CD4-positive, alpha-beta T cell treated with Interleukin-12 subunit alpha and Interleukin-12 subunit beta, for 1 hour (primary cell): ENCODE data around the gene KDM5B.

Source experiments
- DNase-seq: peaks from one replicate; pipeline ENCODE4 v3.0.0-alpha.2; 2020

Gene KDM5B

DNA sequence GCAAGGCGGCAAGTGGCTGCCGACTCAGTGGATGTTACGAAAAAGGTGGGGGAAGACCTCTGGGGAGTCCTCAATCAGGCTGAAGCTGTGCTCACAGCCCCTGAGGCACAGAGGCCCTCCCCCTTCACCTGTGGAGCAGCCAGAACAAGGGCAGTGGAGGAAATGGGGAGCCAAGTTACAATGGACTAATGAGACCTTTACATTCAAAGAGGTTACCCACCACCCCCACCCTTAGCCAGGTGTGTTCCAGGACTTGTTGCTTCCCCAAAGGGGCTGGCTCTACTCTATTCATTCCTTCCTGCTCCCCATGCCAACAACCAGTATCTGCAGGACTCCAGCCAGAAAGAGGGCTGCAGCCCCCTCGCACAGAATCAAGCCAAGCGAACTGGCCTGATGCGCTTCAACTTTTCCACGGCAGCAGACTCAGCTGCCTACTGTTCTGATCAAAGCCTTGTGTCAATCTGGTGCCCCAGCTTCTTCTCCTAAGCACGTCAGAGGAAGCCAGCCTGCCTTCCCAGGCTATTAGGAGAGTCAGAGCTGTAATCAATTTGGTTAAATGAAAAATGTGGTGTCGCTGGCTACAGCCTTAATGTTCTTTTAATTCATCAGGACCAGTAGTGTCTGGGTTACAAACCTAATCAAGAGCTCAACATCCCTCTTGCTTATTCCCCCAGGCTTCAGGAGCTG, 96.1 kb downstream of the KDM5B start:
- DNase-seq, result no peak

DNA sequence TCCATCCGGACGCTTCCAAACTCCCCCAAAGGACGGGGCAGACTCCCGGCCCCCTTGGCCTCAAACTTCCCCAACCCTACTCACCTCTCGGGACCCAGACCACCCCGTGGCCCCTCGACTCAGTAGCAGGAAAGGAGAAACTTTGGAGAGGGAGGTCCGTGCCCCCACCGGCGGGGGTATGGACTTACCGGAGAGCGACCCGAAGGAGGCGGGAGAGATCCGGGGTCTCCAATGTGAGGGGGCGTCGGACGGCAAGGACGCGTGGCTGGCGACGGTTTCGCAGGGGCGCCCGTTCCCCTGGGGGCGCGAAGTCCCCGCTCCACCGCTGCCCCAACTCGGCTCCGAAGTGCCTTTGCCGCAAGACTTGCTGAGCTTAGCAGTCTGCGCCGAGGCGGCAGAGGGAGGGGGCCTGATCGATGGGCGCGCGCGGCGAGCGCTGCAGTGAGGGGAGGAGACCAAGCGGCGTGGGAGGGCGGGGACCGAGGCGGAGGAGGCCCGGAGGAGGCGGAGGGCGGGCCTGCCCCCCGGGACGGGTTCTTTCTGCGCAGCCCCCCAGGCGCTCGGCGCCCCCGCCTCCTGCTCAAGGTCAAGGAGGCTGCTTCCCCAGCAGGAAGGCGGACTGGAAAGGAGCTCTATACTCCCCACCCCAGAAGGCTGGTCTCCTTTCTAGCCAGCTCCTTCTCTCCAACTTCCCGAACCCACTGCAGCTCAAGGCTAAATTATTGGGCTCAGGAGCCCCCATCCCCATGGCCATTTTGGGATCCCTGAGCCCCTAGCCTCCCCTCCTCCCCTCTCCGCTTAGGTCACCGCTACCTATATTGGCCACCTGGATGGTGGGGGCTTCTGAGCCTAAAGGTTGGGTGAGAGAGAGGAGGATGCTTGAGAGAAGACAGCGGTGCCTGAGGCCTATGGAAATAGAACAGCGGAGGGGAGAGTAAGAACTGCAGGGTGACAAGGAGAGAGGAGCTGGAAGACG, 97.9 kb downstream of the KDM5B start, which contains the start of gene SYT2:
SYT2 (minus strand) TSS at position 385 of the 976 bp plus-strand sequence. CDS start 104,682 bp downstream, outside the sequence.
- no peak for DNase-seq

DNA sequence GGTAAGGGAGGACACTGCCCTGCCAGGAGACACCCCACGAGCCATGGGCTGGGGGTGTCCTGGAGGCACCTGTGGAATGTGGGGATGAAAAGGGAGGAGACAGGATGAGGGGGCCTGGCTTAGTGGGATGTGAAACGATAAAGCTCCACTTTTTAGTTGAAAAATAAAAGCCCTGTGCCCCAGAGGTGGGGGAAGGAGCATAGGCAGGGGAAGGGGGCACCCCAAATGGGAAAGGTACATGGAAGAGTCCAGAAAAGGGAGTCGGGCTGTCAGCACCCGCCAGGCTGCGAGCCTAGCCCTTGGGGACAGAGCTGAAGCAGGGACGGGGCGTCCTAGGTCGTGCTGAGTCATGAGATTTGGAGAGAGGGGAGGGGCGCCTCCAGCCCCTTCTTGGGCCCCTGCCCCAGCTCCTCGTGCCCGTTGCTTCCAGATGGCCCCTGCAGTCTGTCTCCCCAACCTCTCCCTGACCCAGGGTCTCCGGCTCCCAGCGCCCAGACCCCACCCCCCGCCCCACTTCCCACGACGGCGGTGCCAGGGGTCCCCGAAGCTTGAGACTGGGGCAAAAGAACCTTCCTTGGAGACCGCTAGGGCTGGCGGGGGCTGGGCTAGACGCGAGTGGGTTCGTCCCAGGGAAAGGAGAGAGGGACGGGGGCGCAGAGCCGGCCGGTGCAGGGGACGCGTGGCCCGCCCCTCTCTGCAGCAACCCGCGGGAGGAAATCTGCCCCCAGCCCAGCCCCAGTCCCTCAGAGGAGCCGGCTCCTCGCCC, 98.8 kb downstream of the KDM5B start:
- no peak for DNase-seq

DNA sequence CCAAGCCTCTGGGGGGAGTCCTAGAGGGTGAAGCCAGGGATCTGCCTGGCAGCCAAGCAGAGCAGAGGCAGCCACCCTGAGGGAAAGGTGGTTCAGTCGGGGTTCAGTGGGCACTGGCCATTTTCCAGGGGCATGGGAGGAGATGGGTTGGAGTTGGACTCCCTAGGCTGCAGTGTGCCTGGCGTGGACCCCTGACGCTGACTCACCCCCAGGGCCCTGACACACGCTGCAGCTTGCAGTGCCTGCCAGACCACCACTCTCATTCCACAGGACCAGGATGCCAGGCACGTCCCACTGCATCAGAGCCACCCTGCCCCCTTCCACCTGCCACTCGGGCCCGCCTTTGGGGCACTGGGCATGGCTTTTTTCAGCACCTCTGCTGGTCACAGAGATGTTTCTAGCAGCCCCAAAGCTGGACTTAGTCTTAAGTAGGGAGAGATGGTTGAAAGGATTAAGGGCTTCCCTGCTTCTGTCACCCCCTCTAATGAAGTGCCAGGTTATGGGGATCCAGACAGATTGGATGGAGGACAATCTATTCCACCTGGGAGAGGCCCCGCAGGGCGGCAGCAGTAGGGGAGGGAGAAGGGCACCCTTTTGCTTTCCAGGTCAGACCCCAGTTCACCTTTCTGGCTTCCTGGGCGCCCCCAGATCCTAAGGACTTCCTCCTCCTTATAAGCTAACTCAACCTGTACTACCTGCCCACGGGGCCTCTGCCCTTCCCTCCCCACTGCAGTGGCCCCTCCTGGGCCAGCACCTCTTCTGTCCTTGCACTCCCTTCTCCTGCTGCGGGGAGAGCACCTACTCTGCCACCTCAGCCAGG, 99.6 kb downstream of the KDM5B start:
- DNase-seq, result no peak

DNA sequence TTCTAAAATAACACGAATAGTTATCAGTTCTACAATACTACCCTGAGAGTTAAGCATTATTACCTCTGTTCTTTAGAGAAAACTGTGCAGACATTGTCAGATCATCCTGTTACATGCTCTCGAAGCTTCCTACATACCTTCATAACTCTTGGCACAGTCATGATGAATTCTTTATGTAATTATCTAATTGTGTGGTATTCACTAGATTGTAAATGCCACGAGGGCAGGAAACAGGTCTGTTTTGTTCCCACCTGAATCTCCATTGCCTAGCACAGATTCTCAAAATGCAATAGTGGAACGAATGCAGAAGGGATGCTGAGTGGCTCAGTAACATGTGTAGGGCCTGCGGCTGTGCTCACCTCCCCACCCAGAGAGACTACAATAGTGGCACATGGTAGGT, 101.4 kb downstream of the KDM5B start:
- no peak for DNase-seq

DNA sequence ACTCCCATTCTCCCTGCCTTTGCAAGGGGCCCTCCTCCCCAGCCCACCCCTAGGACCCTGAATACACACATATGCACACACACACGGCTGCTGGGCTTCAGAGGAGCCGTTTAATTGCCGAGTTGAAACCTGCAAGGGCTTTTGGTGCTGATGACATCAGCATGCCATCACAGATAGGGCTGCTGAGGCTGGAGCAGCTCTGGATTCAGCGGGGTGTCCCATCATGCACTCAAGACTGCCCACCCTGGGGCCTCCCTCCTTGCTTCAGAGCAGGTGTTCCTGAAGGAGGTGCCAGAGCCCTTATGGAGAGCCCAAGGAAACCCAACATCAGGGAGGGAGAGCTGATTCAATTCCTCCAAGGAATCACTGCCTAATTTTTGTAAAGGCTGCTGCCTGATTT, 103.6 kb downstream of the KDM5B start:
- no peak for DNase-seq

DNA sequence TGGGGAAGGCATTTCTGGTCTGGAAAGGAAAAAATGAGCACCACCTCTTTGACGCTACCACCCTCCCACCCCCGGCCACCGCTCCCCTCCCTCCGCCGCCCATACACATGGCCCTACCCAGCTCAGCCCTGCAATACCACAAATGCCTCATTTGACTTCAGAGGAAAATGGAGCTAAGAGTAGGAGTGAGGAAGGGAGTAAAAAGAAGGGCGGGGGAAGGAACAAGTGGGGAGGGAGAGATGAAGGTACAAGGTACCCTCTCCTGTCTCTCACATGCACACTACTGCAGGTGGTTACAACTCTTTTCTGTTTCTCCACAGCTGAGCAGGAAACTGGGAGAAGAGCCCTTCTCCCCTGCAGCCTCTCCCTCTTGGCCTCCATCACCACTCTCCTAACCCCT, 105.0 kb downstream of the KDM5B start:
- no peak for DNase-seq

DNA sequence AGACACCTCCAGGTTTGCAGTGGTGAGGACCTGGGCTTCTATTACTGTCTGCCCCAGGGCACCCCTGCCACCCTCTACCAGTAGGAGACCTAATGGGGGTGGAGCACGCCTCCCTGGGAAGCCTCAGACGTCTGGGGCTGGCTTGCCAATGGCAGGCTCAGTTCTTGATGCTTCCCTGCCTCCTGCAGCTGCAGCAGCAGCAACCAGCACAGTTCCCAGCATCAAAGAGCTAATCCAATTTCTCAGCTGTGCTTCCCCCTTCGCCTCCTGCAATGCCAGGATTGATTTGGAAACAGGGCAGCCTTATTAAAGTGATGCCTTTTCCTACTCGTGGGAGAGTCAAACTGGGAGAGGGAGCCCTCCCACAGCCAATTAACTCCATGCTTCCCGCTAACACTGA, 106.1 kb downstream of the KDM5B start:
- no peak for DNase-seq

DNA sequence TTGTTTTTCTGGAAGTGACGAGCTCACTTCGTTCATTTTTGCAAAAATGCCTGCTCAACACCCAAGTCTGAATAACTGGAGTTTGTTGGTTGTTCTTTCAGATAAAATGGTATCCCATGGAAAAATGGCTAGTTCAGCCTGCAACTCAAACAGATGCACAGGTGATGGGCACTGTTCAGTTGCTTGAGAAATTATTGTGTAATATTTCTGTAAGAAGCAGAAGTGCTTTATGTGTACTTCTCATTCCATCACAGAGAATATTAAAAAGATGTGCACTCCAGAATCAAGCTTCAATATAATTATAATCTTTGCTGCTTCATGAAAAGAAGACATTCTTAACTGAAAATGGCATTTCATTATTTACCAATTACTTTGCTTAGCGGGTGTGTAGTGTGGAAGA, 107.0 kb downstream of the KDM5B start:
- no peak for DNase-seq

DNA sequence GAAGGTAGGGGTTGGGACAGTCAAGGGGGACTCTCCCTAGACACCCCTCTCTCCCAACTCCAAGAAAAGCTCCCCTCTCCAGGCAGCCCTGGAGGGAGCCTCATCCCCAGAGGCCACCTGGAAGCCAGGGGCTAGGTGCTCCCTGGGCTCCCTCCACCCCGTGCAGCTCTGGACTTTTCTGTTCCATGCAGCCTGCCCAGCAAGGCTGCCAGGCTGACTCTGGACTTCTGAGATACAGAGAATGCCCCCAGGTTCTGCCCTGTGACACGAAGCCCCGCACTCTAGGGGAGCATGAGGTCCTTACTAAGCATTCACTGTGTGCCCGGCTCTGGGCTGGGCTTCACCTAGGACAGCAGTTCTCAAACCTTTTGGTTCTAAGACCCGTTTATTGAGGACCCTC, 108.2 kb downstream of the KDM5B start:
- no peak for DNase-seq

DNA sequence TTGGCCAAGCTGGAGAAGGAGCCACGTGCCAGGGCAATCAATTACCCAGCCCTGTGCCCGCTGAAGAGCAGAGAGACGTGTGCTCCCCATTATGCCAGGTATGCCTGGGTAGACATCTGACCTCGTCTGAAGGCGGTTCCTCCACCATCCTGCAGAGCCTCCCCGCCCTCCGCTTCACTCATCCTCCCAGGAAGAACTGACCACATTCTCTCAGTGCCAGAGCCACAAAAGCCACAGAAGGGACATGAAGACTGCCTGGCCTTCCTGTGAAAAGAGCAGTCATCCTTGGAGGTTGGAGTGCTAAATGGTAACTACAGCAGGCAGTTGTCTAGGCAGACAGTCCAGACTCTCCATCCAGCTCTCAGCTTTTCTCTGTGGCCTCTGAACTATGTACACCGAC, 109.9 kb downstream of the KDM5B start:
- DNase-seq, result no peak

DNA sequence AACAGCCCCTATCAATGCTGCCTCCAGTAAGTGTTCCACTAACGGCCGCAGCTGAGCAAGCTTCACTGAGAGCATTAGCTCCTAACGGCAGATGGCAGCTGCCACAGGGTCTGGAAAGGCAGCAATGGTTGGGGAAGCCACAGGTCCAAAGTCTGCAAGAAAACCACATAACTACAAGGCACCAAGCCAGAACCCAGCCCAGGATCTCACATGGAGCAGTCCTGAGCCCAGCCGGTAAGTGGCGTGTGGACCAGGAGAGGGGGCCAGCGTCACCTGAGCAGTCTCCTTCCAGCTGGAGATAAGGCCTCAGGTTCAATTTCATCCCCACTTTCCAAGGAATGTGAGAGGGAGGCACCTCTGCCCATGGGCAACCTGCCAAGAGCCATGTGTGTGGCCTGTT, 111.2 kb downstream of the KDM5B start:
- DNase-seq, result no peak

DNA sequence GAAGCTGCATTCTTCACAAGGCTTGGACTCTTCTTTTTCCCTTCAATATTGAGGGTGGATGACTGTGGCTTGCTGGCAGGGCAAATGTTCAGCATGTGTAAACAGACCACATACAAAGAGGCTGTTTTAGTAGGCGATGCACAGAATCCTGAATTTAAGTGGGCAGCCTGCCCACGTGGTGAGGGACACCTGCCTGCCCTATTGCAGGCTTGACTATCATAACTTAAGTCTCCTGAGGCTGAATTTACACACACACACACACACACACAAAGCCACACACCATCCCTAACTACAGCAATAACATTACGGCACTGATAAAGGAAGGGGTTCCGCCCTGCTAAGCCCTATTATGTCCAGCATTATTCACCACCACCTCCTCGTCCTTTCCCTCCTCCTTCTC, 113.9 kb downstream of the KDM5B start:
- no peak for DNase-seq

DNA sequence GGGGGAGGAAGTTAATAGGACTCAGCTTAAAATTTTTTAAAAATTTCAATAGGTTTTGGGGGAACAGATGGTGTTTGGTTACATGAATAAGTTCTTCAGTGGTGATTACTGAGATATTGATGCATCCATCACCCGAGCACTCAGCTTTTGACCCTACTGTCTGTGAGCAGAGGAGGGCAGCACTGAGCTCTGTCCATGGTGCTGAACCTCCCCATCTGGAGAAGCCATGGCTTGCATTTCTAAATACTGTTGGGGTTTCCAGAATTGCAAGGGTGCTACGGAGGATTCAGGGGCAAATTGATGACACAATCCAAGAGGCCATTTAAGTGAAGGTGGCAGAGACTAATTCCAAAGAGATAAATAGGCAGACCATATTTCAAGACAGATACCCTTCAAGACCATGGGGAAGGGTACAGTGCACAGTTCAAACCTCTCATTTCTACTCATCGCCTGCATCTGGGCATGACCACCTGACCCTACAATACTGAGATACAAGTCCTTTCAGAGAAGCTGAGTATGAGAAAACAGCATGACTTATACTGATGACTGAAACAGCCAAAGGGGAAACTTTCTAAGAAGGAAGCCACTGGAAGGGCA, 115.2 kb downstream of the KDM5B start:
- peak; percentile 57 for DNase-seq

DNA sequence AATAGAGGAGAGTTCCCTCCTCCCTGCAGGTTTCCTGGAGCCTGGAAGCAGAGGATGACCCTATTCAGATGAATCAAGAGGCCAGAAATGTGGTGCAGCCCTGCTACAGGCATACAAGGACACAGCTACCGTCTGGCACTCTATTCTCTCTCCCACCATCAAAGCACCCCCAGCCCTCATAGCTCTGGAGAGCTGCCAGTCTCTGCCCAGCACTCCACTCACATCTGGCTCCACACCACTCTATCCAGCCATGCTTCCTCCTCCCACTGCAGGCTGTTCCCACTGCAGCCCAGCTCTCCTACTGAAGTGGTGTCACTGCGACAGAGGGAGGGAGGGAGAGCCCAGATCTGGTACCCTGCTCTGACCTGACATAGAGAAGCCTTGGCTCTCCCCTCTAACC, 116.4 kb downstream of the KDM5B start:
- DNase-seq, result no peak

DNA sequence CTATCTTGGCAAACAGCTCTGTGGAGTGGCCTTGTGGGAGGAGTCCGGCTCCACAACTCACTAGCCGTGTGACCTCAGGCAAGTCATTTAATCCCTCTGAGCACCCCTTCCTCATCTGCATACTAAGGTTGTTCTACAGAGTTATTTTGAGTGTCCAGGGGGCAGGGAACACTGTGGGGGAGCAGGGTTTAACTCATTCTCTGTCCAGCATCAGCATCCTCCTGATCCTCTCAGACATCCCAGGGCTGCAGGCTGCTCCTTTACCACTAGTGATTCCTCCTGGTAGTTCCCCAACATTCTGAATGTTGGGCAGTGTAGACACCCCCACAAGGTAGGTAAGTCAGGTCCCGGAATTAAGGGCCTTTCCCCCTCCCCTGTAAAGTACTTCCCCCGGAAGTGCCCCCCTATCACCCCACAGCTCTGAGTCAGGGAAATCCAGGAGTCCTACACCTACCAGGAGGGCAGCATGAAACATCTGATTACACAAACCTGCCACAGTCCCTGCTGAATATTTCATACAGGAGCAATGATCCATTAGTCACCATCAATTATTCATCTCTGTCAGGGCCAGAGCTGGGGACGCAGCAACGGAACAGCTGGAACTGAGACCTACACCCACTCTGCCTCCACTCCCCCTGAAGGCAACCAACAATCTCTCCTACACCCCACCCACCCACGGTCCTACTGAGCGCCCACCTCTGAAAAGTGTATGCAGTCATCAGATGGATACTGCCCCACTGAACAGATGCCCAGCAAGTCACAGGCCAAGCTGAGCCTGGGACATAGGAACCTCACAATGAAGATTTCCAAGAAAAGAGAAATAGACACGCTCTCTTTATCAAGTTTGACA, 118.5 kb downstream of the KDM5B start:
- DNase-seq, result no peak

DNA sequence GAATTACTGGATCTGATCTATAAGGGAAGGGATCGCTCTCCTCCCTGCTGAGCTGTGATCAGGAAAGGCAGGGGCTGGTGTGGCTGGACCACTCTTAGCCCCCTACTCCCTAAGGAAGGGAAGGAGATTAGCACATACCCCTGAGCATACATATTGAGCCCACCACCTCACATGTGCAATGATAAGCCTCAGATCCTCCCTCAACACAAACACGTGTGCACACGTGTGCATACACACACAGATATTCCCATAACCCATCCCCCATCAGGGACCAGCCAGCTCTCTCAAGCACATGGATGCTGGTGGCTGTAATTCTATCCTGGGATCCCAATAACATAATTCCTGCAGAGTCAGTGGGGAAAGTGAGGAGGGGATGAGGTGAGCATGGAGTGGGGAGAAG, 119.1 kb downstream of the KDM5B start:
- DNase-seq, result no peak

DNA sequence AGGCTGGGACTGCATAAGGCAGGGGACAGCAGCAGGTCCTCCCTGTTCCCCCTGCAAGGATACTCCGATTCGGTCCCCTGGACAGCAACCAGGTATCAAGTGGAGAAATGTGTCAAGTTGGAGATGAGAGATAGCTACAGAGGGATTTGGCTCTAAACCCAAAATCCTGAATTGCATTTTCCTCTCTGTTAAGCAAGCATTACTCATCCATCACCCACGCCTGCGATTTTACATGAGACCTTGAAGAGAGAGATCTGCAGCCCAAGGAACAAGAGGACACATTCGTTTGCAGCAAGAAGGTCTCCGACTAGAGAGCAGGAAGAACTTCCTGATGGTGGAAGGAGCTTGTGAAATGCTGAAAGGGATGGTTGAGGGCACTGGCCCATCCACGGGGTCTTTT, 119.8 kb downstream of the KDM5B start:
- no peak for DNase-seq

DNA sequence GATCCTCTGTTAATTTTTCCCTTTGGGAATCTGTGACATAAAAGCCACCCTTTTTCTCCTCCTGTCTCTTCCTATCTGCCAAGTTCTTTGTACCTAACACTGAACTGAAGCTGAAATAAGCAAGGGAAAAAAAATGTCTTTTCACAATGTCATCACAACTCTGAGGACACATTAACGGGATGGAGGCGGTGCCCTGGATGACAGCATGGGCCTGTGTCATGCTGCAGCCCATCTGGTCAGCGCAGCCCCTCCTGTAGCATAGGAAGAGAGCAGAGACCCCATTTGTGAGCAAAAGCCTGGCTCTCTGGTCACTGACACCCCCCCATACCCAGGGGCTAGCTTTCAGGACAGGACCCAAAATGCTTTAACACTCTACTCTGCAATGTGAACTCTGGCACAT, 120.4 kb downstream of the KDM5B start:
- no peak for DNase-seq

DNA sequence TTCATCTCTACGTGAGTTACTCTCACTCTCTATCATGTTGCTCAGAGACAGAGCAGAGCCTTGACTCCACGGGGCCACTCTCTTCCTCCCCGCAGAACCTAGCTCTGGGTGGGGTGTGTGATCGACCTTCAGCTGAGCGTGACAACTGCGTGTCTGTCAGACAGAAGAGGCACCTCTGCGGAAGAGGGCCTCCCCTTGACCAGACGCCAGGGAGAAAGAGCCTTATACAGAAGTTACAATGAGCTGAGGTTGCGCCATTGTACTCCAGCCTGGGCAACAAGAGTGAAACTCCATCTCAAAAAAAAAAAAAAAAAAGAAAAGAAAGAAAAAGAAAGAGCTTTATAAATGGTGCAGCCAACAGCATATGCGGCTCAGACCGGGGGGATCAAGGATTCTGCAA, 120.9 kb downstream of the KDM5B start:
- no peak for DNase-seq

DNA sequence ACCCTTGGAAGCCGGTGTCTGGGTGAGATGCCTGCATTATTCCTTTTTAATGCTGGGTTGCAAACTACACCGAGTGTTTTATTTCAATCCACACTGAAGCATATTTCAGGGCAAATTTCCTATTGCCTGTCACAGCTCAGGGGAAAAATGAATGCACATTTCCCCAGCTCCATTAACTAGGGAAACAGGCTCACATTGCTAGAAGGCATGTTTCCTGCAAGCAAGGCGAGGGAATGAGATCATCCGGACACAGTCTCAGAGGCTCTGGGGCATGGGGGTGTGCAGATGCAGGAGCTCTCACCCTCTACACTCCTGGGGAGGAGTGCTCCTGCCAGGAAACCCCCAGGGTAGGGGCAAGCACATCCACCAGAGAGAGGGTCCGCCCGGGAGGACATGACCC, 122.6 kb downstream of the KDM5B start:
- DNase-seq, result no peak
